ENCODE measurements around the gene EPC1. TPM values are rescaled to one million over a fixed set of nuclear protein-coding genes. Genes with fewer than 3 reads are reported as not detected.
"Not testable (repeated sequence)": the region's sequence is repeated elsewhere in the genome, so short reads cannot be mapped to it uniquely, and the experiment has no call there.

EPC1 gene
- total and polyA plus RNA-seq, 10 of the 15 experiments (the other 5 are each of a cell fraction or from before 2014, with no cell fraction given) = 6.8 to 59.2 (median 19.4) TPM

- H3K9me3 ChIP-seq (replicated peaks; ENCODE audit: control insufficient read depth, insufficient read depth, low read length); H3K9ac ChIP-seq (ENCODE audit: control insufficient read depth, insufficient read depth, low read length); H3K27me3 ChIP-seq (replicated peaks in 1 of 2; ENCODE audit: control insufficient read depth in 2 of 2, insufficient read depth in 2 of 2, low read length in 1 of 2); ATAC-seq; H2AFZ ChIP-seq (ENCODE audit: control insufficient read depth, low read depth, low read length); H3K4me3 ChIP-seq; FAIRE-seq; H3K4me1 ChIP-seq (ENCODE audit: control insufficient read depth, insufficient read depth, low read length); H3K4me2 ChIP-seq (ENCODE audit: control insufficient read depth, insufficient read depth); BruUV-seq (replicated peaks); H4K20me1 ChIP-seq (ENCODE audit: control insufficient read depth, insufficient read depth); H3K27ac ChIP-seq (ENCODE audit: control insufficient read depth, insufficient read depth); DNase-seq (ENCODE audit: low read depth, low spot score); in situ Hi-C loops (cut with MboI); H3K36me3 ChIP-seq (ENCODE audit: control insufficient read depth in 2 of 2, insufficient read depth in 2 of 2, low read length in 1 of 2); H3K79me2 ChIP-seq (ENCODE audit: control insufficient read depth, insufficient read depth, low read length): not testable (repeated sequence)
- WGBS (ENCODE audit: insufficient coverage, insufficient replicate concordance, low lambda C conversion rate, missing lambda C conversion rate) = 97% methylated on average over 8 of the region's 8 CpGs
- ChIA-PET CTCF (interaction anchor here (2.1 to 5.6 kb wide), 4 partner anchors 10 to 114 kb away, joined by 8 to 82 read pairs (median 13); no protein-coding TSS in a partner anchor), POLR2A (interaction anchor here (0.6 to 1.1 kb wide), 3 partner anchors 23 to 1933 kb away, joined by 3 to 4 read pairs (median 4); no protein-coding TSS in a partner anchor), SMC1A (ENCODE audit: uncharacterized antibody, unreplicated experiment) (interaction anchor here (2.4 kb wide), 1 partner anchor 18 kb away, joined by 7 read pairs; the partner anchor contains the start of gene EPC1), RAD21 (ENCODE audit: unreplicated experiment) (interaction anchor here (0.6 to 1.4 kb wide), 4 partner anchors 12 to 109 kb away, joined by 3 to 5 read pairs (median 4); no protein-coding TSS in a partner anchor)
- intact Hi-C loops (cut with micrococcal nuclease; ENCODE audit: unreplicated experiment) = loop anchor here (10.0 kb wide), 1 partner anchor 501 kb away; no protein-coding TSS in a partner anchor
Measured at GRCh38 chr10:32365404-32365803, 18.4 kb upstream of the EPC1 start.

GRCh38 chr10:32362571-32362970 is 15.6 kb upstream of the EPC1 start:
- CTCF ChIA-PET = interaction anchor here (0.6 to 2.7 kb wide), 4 partner anchors 8 to 579 kb away, joined by 3 to 14 read pairs (median 6); no protein-coding TSS in a partner anchor
- in situ Hi-C loops (cut with MboI) = no loop called here
- no peaks in the 10 kb centered on the region for H3K36me3 ChIP-seq (ENCODE audit: control insufficient read depth in 2 of 2, insufficient read depth in 2 of 2, low read length in 1 of 2)
- no peak overlapping the region for H3K9ac ChIP-seq (ENCODE audit: control insufficient read depth, insufficient read depth, low read length)
- SMC1A ChIA-PET (ENCODE audit: uncharacterized antibody, unreplicated experiment) = interaction anchor here (1.8 to 2.3 kb wide), 2 partner anchors 10 to 11 kb away, joined by 5 to 8 read pairs; no protein-coding TSS in a partner anchor
- H3K79me2 ChIP-seq (ENCODE audit: control insufficient read depth, insufficient read depth, low read length) = peaks cover 6% of the 10 kb centered on the region
- intact Hi-C loops (cut with micrococcal nuclease; ENCODE audit: unreplicated experiment) = loop anchor here (10.0 kb wide), 1 partner anchor 498 kb away; no protein-coding TSS in a partner anchor
- WGBS (ENCODE audit: insufficient coverage, insufficient replicate concordance, low lambda C conversion rate, missing lambda C conversion rate) = 98% methylated on average over 6 of the region's 6 CpGs
- H3K4me1 ChIP-seq (ENCODE audit: control insufficient read depth, insufficient read depth, low read length) = no peaks in the 10 kb centered on the region
- H3K27me3 ChIP-seq (replicated peaks in 1 of 2; ENCODE audit: control insufficient read depth in 2 of 2, insufficient read depth in 2 of 2, low read length in 1 of 2) = no peaks in the 10 kb centered on the region
- DNase-seq (ENCODE audit: low read depth, low spot score) (no peak), ATAC-seq (no peak), FAIRE-seq (no peak)
- no peak overlapping the region for H3K27ac ChIP-seq (ENCODE audit: control insufficient read depth, insufficient read depth)
- BruUV-seq (replicated peaks) = no TSS peak
- H3K4me2 ChIP-seq (ENCODE audit: control insufficient read depth, insufficient read depth) = no peak overlapping the region
- H3K4me3 ChIP-seq = no peak overlapping the region
- no peak overlapping the region for H2AFZ ChIP-seq (ENCODE audit: control insufficient read depth, low read depth, low read length)
- RAD21 ChIA-PET (ENCODE audit: unreplicated experiment) = no interaction called here
- H3K9me3 ChIP-seq (replicated peaks; ENCODE audit: control insufficient read depth, insufficient read depth, low read length) = no peaks in the 10 kb centered on the region; the same call in 2 of the 3 replicates
- POLR2A ChIA-PET = no interaction called here
- H4K20me1 ChIP-seq (ENCODE audit: control insufficient read depth, insufficient read depth) = no peaks in the 10 kb centered on the region; the same call in 1 of the 2 replicates
- TF ChIP-seq TCF12 (IDR thresholded peaks at IDR 0.05; ENCODE audit: low read depth, low read length) (no peak), USF1 (IDR thresholded peaks at IDR 0.05; ENCODE audit: borderline replicate concordance, extremely low read length, insufficient read depth, low read depth, low read length) (no peak), NBN (IDR thresholded peaks at IDR 0.05) (no peak), NR2C2 (IDR thresholded peaks at IDR 0.05; ENCODE audit: borderline replicate concordance, control insufficient read depth, insufficient read length, low read depth) (no peak), IKZF1 (conservative IDR thresholded peaks at IDR 0.05) (no peak), MEF2A (IDR thresholded peaks at IDR 0.05; ENCODE audit: insufficient read depth, low read depth, low read length) (no peak), IKZF2 (IDR thresholded peaks at IDR 0.05) (no peak), ZNF24 (IDR thresholded peaks at IDR 0.05) (no peak), NFXL1 (IDR thresholded peaks at IDR 0.05; ENCODE audit: borderline replicate concordance) (no peak), RAD21 (IDR thresholded peaks at IDR 0.05; ENCODE audit: insufficient read depth, low read depth, low read length) (no peak), MTA3 (IDR thresholded peaks at IDR 0.05; ENCODE audit: borderline replicate concordance, low read length) (no peak), KAT2A (conservative IDR thresholded peaks at IDR 0.05; ENCODE audit: control insufficient read depth, low read depth, low read length) (no peak), RAD51 (IDR thresholded peaks at IDR 0.05) (no peak), TARDBP (IDR thresholded peaks at IDR 0.05; ENCODE audit: borderline replicate concordance) (no peak), JUND (IDR thresholded peaks at IDR 0.05; ENCODE audit: low read depth, low read length) (no peak), MYB (IDR thresholded peaks at IDR 0.05; ENCODE audit: borderline replicate concordance, low read depth, low read length) (no peak), ZNF384 (IDR thresholded peaks at IDR 0.05; ENCODE audit: borderline replicate concordance, low read depth, low read length) (no peak)

All from GM12878 (cell line).